Breast epithelium (tissue), 4 donors: Measurements from ENCODE around the gene PNPLA6. TPM values are rescaled to one million over a fixed set of nuclear protein-coding genes. Genes with fewer than 3 reads are reported as not detected.
A peak's percentile ranks its signal among the peaks of the same experiment; 100 is the strongest.

Experiments
- DNase-seq, 2 donors: peaks; one replicate each; pipeline ENCODE4 v3.0.0-alpha.2; 2019; ENCODE audit warnings: low spot score in 2 of 2
- H3K27ac ChIP-seq, 2 donors: fragments of 200-600 bp; sonication (generic) in 1 of 2; one replicate each; pipeline ENCODE4 v1.5.1; 2016 to 2019; ENCODE audit warnings: mild to moderate bottlenecking in 1 of 2
- H3K27me3 ChIP-seq, 2 donors: fragments of 200-600 bp; sonication (generic) in 1 of 2; one replicate each; pipeline versions ENCODE4 v1.5.1 to v1.6.0; 2017 to 2019; ENCODE audit warnings: control low read depth in 1 of 2, mild to moderate bottlenecking in 1 of 2
- H3K36me3 ChIP-seq: fragments of 200-600 bp; one replicate; pipeline ENCODE4 v1.5.1; 2019
- H3K4me1 ChIP-seq, 2 donors: fragments of 200-600 bp; sonication (generic); one replicate each; pipeline ENCODE4 v1.5.1; 2016 to 2019; ENCODE audit warnings: control low read depth in 1 of 2
- H3K4me3 ChIP-seq, 3 donors: fragments of 200-600 bp; sonication (generic); 1 replicate in 2 of 3; 2 replicates in 1 of 3; pipeline ENCODE4 v1.5.1; 2016 to 2019; ENCODE audit warnings: mild to moderate bottlenecking in 3 of 3, moderate library complexity in 2 of 3
- H3K9me3 ChIP-seq, 2 donors: fragments of 200-600 bp; sonication (generic) in 1 of 2; one replicate each; pipeline ENCODE4 v1.5.1; 2016 to 2019; ENCODE audit warnings: control low read depth in 1 of 2
- POLR2A ChIP-seq: fragments of 450-650 bp; IDR thresholded peaks from one replicate; pipeline ENCODE4 v1.6.1; 2016; ENCODE audit warnings: antibody characterized with exemption, mild to moderate bottlenecking, moderate library complexity
- POLR2AphosphoS5 ChIP-seq, 3 donors: sonication (generic); formaldehyde crosslinking; IDR thresholded peaks; one replicate each; pipeline ENCODE4 v1.6.1; 2017; ENCODE audit warnings: antibody characterized with exemption in 3 of 3
- intact Hi-C: fragments of 100-400 bp; cut with DNase I; formaldehyde crosslinking; loops from one replicate; pipeline ENCODE4 v1.15.1; 2023; ENCODE audit warnings: low total_unique reads
- total RNA-seq, 3 donors: library from RNA; depleted of rRNA; stranded (reverse); fragments of >200 nt; gene quantifications; one replicate each; pipeline ENCODE4 v1.1.0, GENCODE V29; 2016
- TF ChIP-seq, protein P1 (sequence below), 3 donors: fragments of 450-650 bp; IDR thresholded peaks; one replicate each; pipeline ENCODE4 v1.5.1; 2016 to 2017; ENCODE audit warnings: antibody characterized with exemption in 3 of 3, mild to moderate bottlenecking in 3 of 3, moderate library complexity in 3 of 3

Gene PNPLA6
- total RNA-seq, 3 donors from 2014 or later = 35.8 to 56.4 (median 45.8) TPM

DNA sequence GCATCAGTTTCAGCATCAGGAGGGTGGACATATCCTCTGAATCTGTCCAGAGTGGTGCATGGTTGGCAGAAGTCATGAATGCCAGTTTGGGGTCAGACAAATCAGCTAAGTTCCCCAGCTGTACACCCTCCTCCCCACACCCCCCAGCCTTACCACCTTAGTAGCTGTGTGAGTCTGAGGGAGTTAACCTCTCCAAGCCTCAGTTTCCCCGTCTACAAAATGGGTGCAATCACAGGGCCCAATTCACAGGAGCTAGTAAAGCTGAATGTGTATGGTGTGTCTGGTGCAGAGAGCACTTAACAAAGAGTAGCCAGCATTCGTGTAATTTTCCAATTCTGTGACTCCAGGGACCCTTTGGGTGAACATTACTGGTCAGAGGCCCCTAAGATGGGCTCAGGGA, 33.0 kb upstream of the PNPLA6 start:
- no peaks in the 10 kb centered on the region for H3K9me3 ChIP-seq

DNA sequence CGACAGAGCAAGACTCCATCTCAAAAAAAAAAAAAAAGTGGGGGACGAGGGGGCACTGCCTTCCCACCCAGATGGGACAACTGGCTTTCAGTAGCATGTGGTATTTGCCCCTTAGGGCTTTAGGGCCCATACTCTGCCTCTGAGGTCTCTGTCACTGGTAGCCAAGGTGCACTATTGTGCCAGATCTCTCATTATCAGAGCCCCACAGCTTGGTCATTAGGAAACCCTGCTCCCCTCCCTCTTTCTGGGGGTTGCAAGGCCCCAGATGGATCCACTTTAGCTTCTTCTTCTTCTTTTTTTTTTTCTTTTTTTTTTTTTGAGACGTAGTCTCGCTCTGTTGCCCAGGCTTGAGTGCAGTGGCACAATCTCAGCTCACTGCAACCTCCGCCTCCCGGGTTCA, 30.8 kb upstream of the PNPLA6 start:
- Histone ChIP-seq H3K27ac (no peak overlapping the region), H3K4me3 (no peak overlapping the region), H3K27me3 (peaks cover 3 to 5% of the 10 kb centered on the region in 2 donors), H3K36me3 (no peaks in the 10 kb centered on the region), H3K9me3 (no peaks in the 10 kb centered on the region), H3K4me1 (no peaks in the 10 kb centered on the region)
- DNase-seq = no peak
- intact Hi-C loops = no loop called here
- TF ChIP-seq POLR2A (no peak), POLR2AphosphoS5 (IDR thresholded peaks at IDR 0.05) (no peak)
- TF ChIP-seq, protein P1, sequence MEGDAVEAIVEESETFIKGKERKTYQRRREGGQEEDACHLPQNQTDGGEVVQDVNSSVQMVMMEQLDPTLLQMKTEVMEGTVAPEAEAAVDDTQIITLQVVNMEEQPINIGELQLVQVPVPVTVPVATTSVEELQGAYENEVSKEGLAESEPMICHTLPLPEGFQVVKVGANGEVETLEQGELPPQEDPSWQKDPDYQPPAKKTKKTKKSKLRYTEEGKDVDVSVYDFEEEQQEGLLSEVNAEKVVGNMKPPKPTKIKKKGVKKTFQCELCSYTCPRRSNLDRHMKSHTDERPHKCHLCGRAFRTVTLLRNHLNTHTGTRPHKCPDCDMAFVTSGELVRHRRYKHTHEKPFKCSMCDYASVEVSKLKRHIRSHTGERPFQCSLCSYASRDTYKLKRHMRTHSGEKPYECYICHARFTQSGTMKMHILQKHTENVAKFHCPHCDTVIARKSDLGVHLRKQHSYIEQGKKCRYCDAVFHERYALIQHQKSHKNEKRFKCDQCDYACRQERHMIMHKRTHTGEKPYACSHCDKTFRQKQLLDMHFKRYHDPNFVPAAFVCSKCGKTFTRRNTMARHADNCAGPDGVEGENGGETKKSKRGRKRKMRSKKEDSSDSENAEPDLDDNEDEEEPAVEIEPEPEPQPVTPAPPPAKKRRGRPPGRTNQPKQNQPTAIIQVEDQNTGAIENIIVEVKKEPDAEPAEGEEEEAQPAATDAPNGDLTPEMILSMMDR (IDR thresholded peaks at IDR 0.05) = no peak

More for the DNA sequence above, 33.0 kb upstream of the PNPLA6 start:
- Histone ChIP-seq H3K4me3 (no peak overlapping the region), H3K27ac (no peak overlapping the region), H3K4me1 (no peaks in the 10 kb centered on the region), H3K27me3 (peaks cover 3 to 5% of the 10 kb centered on the region in 2 donors), H3K36me3 (no peaks in the 10 kb centered on the region)
- intact Hi-C loops = no loop called here
- DNase-seq = no peak
- TF ChIP-seq POLR2AphosphoS5 (IDR thresholded peaks at IDR 0.05) = no peak
- TF ChIP-seq, protein P1 (IDR thresholded peaks at IDR 0.05) = no peak
- no peak for TF ChIP-seq POLR2A

DNA sequence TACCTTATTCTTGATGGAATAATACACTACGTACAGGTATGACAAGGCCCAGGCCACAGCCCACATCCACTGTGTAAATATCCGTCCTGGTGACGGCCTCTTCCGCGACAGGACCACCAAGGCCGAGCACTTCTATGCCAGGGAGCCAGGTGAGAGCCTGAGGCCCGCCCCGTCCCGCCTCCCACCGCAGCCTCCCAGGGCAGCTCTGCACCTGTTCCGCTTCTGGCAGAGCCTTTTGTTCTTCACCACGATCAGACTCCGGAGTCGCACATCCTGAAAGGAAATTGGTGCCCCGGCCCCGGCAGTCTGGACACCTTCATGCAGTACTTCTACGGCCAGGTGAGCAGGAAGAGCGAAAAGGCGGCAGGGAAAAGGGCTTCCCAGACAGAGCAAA, 30.2 kb upstream of the PNPLA6 start:
- no peaks in the 10 kb centered on the region for H3K36me3 ChIP-seq
- no peaks in the 10 kb centered on the region for H3K9me3 ChIP-seq
- no peaks in the 10 kb centered on the region for H3K4me1 ChIP-seq
- DNase-seq = no peak
- H3K4me3 ChIP-seq = no peak overlapping the region
- peaks cover 3 to 5% of the 10 kb centered on the region in 2 donors for H3K27me3 ChIP-seq
- H3K27ac ChIP-seq = no peak overlapping the region
- intact Hi-C loops = no loop called here
- TF ChIP-seq POLR2A = no peak
- no peak for TF ChIP-seq POLR2AphosphoS5 (IDR thresholded peaks at IDR 0.05)
- TF ChIP-seq, protein P1 (IDR thresholded peaks at IDR 0.05) = no peak

DNA sequence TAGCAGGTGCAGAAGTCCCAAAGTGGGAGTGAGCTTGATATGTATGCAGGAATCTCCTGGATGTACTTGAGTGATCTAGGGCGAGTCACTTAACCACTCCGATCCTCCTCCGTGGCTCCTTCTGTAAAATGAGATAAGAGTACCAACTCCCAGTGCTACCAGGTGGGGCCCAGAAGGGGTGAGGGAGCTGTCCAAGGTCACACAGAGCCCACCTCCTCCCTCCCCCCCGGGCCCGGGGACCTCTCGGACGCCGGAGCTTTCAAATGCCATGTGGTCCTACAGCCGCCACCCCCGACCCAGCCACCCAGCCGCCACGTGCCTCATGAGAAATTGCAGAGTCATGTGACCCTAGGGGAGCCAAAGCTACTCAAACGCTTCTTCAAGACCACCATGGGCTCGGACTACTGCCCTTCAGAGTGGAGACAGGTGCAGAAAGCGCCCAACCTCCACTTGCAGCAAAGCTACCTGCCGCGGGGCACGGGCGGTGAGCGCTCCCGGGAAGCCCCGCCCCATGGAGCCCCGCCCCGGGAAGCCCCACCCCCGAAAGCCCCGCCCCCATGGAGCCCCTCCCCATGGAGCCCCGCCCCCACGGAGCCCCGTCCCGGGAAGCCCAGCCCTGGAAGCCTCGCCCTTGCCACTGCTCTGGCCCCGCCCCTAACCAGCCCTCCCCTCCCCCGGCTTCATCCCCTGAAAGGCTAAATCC, 29.7 kb upstream of the PNPLA6 start:
- intact Hi-C loops = no loop called here
- Histone ChIP-seq H3K27ac (no peak overlapping the region), H3K9me3 (no peaks in the 10 kb centered on the region), H3K4me3 (peak overlapping the region in 2 of 3 donors; percentile 9 to 25), H3K27me3 (peaks cover 2 to 3% of the 10 kb centered on the region in 2 donors), H3K36me3 (no peaks in the 10 kb centered on the region), H3K4me1 (no peaks in the 10 kb centered on the region)
- TF ChIP-seq POLR2AphosphoS5 (IDR thresholded peaks at IDR 0.05) (no peak), POLR2A (no peak)
- TF ChIP-seq, protein P1 (IDR thresholded peaks at IDR 0.05) = no peak
- no peak for DNase-seq

DNA sequence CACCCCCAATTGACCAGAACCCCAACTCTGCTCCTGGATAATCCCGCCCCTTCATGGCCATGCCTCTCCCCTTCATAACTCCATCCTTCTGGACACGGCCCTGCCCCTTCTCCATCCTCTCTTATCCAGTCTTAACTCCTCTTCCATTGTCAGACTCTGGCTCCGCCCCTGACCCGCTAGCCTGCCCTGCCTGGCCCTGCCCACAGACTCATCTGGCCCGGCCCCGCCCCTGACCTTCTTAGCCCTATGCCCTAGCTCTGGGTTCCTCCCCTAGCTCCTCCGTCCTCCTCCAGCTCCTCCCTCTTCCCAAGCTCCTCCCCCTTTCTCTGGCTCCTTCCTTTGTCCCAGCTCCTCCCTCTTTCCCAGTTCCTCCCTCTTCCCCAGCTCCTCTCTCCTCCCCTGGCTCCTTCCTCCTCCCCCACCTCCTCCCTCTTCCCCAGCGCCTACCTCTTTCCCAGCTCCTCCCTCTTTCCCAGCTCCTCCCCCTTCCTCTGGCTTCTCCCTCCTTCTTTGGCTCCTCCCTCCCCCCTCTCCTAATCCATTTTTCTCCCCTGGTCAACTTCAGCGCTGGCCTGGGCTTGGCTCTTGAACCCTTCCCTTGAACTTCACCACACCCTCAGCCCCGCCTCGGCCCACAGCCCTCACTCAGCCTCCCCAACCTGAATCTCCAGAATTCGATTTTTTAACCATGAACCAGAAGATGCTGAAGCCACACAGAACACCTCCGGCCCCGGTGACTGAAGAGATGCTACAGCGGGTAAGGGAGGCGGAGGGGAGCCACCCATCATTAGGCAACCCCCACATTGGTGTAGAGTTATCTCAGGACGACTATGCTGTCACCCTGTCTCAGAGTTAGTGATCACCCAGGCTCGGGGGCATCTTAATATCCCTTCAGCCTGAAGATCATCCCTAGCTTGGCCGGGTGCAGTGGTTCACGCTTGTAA, 28.9 kb upstream of the PNPLA6 start:
- TF ChIP-seq POLR2A (no peak), POLR2AphosphoS5 (IDR thresholded peaks at IDR 0.05) (no peak)
- TF ChIP-seq, protein P1 (IDR thresholded peaks at IDR 0.05) = no peak
- no peaks in the 10 kb centered on the region for H3K4me1 ChIP-seq
- H3K36me3 ChIP-seq = no peaks in the 10 kb centered on the region
- H3K9me3 ChIP-seq = no peaks in the 10 kb centered on the region
- intact Hi-C loops = no loop called here
- peak overlapping the region in 1 of 3 donors; percentile 9 for H3K4me3 ChIP-seq
- no peak overlapping the region for H3K27ac ChIP-seq
- peak in 1 of 2 donors; percentile 68 for DNase-seq
- peaks cover 0 to 3% of the 10 kb centered on the region in 2 donors for H3K27me3 ChIP-seq
